HCT116 (cell line): ENCODE results near the gene TMPRSS11A.

Source experiments
- ELF1 ChIP-seq: IDR thresholded peaks from 2 replicates; pipeline ENCODE4 v1.6.1; 2012; ENCODE audit warnings: low read depth, borderline replicate concordance
- EZH2 ChIP-seq: fragments of 200-600 bp; sonication (generic); IDR thresholded peaks from 2 replicates; pipeline ENCODE4 v1.6.1; 2017; ENCODE audit warnings: antibody characterized with exemption, mixed run types
- EZH2phosphoT487 ChIP-seq: fragments of 200-600 bp; IDR thresholded peaks from 2 replicates; pipeline ENCODE4 v1.6.1; 2018; ENCODE audit warnings: antibody characterized with exemption, borderline replicate concordance
- JUND ChIP-seq: IDR thresholded peaks from 2 replicates; pipeline ENCODE4 v1.6.1; 2012
- POLR2A ChIP-seq: IDR thresholded peaks from 2 replicates; pipeline ENCODE4 v1.7.0; 2011; ENCODE audit warnings: borderline replicate concordance; ENCODE audit not compliant: insufficient read depth, insufficient read length; ENCODE audit errors: extremely low read depth
- POLR2AphosphoS5 ChIP-seq: IDR thresholded peaks from 2 replicates; pipeline ENCODE4 v1.6.1; 2011; ENCODE audit warnings: mild to moderate bottlenecking, low read depth, low read length, moderate library complexity
- RAD21 ChIP-seq: IDR thresholded peaks from 2 replicates; pipeline ENCODE4 v1.6.1; 2012; ENCODE audit warnings: low read depth, mild to moderate bottlenecking
- ZNF274 ChIP-seq: fragments of 200-500 bp; sonication (Bioruptor generic); IDR thresholded peaks from 2 replicates; pipeline ENCODE4 v1.6.1; 2014; ENCODE audit warnings: mild to moderate bottlenecking, low read depth, low read length, inconsistent platforms
- TF ChIP-seq, protein P1 (sequence below), 3 experiments: fragments of 200-600 bp in 1 of 3; sonication (generic) in 1 of 3; IDR thresholded peaks in 2 of 3; conservative IDR thresholded peaks in 1 of 3; 2 replicates each; pipeline ENCODE4 v1.5.1; 2012 to 2017; ENCODE audit warnings: low read depth in 2 of 3, low read length in 2 of 3, antibody characterized with exemption in 1 of 3, borderline replicate concordance in 1 of 3, control low read depth in 1 of 3, mild to moderate bottlenecking in 1 of 3, mixed read lengths in 1 of 3, mixed run types in 1 of 3, moderate library complexity in 1 of 3; ENCODE audit not compliant: insufficient read depth in 1 of 3
- TF ChIP-seq, protein P2 (sequence below): IDR thresholded peaks from 2 replicates; pipeline ENCODE4 v1.6.1; 2012; ENCODE audit warnings: low read depth

- TF ChIP-seq JUND (no peak), EZH2 (no peak), POLR2AphosphoS5 (no peak), RAD21 (no peak), POLR2A (no peak), ELF1 (no peak), EZH2phosphoT487 (no peak), ZNF274 (no peak)
- TF ChIP-seq, protein P1, sequence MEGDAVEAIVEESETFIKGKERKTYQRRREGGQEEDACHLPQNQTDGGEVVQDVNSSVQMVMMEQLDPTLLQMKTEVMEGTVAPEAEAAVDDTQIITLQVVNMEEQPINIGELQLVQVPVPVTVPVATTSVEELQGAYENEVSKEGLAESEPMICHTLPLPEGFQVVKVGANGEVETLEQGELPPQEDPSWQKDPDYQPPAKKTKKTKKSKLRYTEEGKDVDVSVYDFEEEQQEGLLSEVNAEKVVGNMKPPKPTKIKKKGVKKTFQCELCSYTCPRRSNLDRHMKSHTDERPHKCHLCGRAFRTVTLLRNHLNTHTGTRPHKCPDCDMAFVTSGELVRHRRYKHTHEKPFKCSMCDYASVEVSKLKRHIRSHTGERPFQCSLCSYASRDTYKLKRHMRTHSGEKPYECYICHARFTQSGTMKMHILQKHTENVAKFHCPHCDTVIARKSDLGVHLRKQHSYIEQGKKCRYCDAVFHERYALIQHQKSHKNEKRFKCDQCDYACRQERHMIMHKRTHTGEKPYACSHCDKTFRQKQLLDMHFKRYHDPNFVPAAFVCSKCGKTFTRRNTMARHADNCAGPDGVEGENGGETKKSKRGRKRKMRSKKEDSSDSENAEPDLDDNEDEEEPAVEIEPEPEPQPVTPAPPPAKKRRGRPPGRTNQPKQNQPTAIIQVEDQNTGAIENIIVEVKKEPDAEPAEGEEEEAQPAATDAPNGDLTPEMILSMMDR (IDR thresholded peaks at IDR 0.05 in 2 of 3, conservative IDR thresholded peaks at IDR 0.05 in 1 of 3; ENCODE audit: borderline replicate concordance in 1 of 3, insufficient read depth in 1 of 3, low read depth in 2 of 3, low read length in 2 of 3) = no peak
- TF ChIP-seq, protein P2, sequence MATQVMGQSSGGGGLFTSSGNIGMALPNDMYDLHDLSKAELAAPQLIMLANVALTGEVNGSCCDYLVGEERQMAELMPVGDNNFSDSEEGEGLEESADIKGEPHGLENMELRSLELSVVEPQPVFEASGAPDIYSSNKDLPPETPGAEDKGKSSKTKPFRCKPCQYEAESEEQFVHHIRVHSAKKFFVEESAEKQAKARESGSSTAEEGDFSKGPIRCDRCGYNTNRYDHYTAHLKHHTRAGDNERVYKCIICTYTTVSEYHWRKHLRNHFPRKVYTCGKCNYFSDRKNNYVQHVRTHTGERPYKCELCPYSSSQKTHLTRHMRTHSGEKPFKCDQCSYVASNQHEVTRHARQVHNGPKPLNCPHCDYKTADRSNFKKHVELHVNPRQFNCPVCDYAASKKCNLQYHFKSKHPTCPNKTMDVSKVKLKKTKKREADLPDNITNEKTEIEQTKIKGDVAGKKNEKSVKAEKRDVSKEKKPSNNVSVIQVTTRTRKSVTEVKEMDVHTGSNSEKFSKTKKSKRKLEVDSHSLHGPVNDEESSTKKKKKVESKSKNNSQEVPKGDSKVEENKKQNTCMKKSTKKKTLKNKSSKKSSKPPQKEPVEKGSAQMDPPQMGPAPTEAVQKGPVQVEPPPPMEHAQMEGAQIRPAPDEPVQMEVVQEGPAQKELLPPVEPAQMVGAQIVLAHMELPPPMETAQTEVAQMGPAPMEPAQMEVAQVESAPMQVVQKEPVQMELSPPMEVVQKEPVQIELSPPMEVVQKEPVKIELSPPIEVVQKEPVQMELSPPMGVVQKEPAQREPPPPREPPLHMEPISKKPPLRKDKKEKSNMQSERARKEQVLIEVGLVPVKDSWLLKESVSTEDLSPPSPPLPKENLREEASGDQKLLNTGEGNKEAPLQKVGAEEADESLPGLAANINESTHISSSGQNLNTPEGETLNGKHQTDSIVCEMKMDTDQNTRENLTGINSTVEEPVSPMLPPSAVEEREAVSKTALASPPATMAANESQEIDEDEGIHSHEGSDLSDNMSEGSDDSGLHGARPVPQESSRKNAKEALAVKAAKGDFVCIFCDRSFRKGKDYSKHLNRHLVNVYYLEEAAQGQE = no peak
These were observed 48.4 kb upstream of the TMPRSS11A start for GRCh38 chr4:68011684-68012083.
